HepG2 (cell line): ENCODE measurements around the gene PRR22. TPM values are rescaled to one million over a fixed set of nuclear protein-coding genes. Genes with fewer than 3 reads are reported as not detected.

ENCODE experiments used
- ATAC-seq: fragments of 200-7000 bp; cut with Tn5 transposase; 3 replicates; pipeline ENCODE4 v1.9.1; 2020; ENCODE audit warnings: mild to moderate bottlenecking, moderate library complexity
- BruUV-seq: library from RNA; stranded (reverse); fragments of 400-500 nt; replicated peaks from 2 replicates; lab custom pipeline; 2021; lab: Mats Ljungman, UMichigan
- CTCF ChIA-PET: fragments of 300-600 bp; formaldehyde crosslinking; extraction: SDS; loops from one replicate; lab custom pipeline; 2021; ENCODE audit warnings: low total read pairs, inconsistent platforms, low intra/inter-chr PET ratio; lab: Yijun Ruan, JAX
- POLR2A ChIA-PET: fragments of 350-600 bp; sonication (Branson Sonifier 250); formaldehyde crosslinking; loops from one replicate; lab custom pipeline; 2020; ENCODE audit warnings: antibody characterized with exemption, inconsistent platforms; lab: Yijun Ruan, JAX
- DNase-seq: peaks from one replicate; pipeline ENCODE4 v3.0.0-alpha.2; 2015; ENCODE audit warnings: low spot score
- FAIRE-seq: peaks from 3 replicates; lab custom pipeline; 2011; peaks lifted over from hg19 to GRCh38; lab: Jason Lieb, UNC
- H2AFZ ChIP-seq: one replicate; pipeline ENCODE4 v1.6.1; 2011; ENCODE audit warnings: low read length, inconsistent platforms
- H3K27ac ChIP-seq: fragments of 300-600 bp; 3 replicates; pipeline ENCODE4 v1.8.0; 2011; ENCODE audit warnings: mixed run types, mild to moderate bottlenecking, mixed read lengths, low read length, inconsistent platforms; ENCODE audit not compliant: insufficient read depth; ENCODE audit errors: extremely low read length
- H3K27me3 ChIP-seq, 2 experiments: fragments of 200-600 bp in 1 of 2; 2 replicates in 1 of 2; 3 replicates in 1 of 2; pipeline versions ENCODE4 v1.6.0 to v1.8.0; 2011; ENCODE audit warnings: low read length in 2 of 2, mild to moderate bottlenecking in 2 of 2, moderate library complexity in 2 of 2, inconsistent platforms in 1 of 2; ENCODE audit not compliant: insufficient read depth in 2 of 2, control insufficient read depth in 1 of 2
- H3K36me3 ChIP-seq, 2 experiments: fragments of 200-600 bp in 1 of 2; replicated peaks in 1 of 2; 2 replicates in 1 of 2; 3 replicates in 1 of 2; pipeline versions ENCODE4 v1.5.1 to v1.8.0; 2011; ENCODE audit warnings: low read length in 2 of 2, inconsistent platforms in 1 of 2; ENCODE audit not compliant: insufficient read depth in 2 of 2, control insufficient read depth in 1 of 2
- H3K4me1 ChIP-seq: 2 replicates; pipeline ENCODE4 v1.5.1; 2012; ENCODE audit warnings: low read length, inconsistent platforms; ENCODE audit not compliant: insufficient read depth
- H3K4me2 ChIP-seq: 2 replicates; pipeline ENCODE4 v1.6.0; 2011; ENCODE audit warnings: low read depth, low read length, inconsistent platforms
- H3K4me3 ChIP-seq, 3 experiments: fragments of 200-600 bp in 1 of 3; sonication (generic), shearing (Covaris generic) in 1 of 3; replicated peaks in 1 of 3; 2 replicates each; pipeline ENCODE4 v1.5.1; 2011 to 2016; ENCODE audit warnings: low read length in 3 of 3, inconsistent platforms in 2 of 3, low read depth in 2 of 3, mild to moderate bottlenecking in 2 of 3, control low read depth in 1 of 3, mixed read lengths in 1 of 3; ENCODE audit not compliant: insufficient read depth in 1 of 3
- H3K79me2 ChIP-seq: one replicate; pipeline ENCODE4 v1.6.1; 2011; ENCODE audit warnings: low read length, inconsistent platforms; ENCODE audit not compliant: insufficient read depth
- H3K9ac ChIP-seq: 2 replicates; pipeline ENCODE4 v1.6.0; 2011; ENCODE audit warnings: mild to moderate bottlenecking, low read depth, low read length, inconsistent platforms; ENCODE audit not compliant: insufficient read depth
- H3K9me3 ChIP-seq: 2 replicates; pipeline ENCODE4 v1.5.1; 2012; ENCODE audit warnings: mild to moderate bottlenecking, low read length
- H4K20me1 ChIP-seq: 2 replicates; pipeline ENCODE4 v1.6.0; 2011; ENCODE audit warnings: inconsistent platforms, mild to moderate bottlenecking, low read length, moderate library complexity; ENCODE audit not compliant: insufficient read depth
- CBX5 ChIP-seq: sonication (generic); formaldehyde crosslinking; IDR thresholded peaks from 2 replicates; pipeline ENCODE4 v1.4.0; 2020; ENCODE audit warnings: missing genetic modification reagents, borderline replicate concordance
- KAT8 ChIP-seq: IDR thresholded peaks from 2 replicates; pipeline ENCODE4 v1.6.1; 2016; ENCODE audit warnings: missing genetic modification reagents, missing compliant biosample characterization
- MIXL1 ChIP-seq: IDR thresholded peaks from 2 replicates; pipeline ENCODE4 v1.6.1; 2016
- MXD3 ChIP-seq: IDR thresholded peaks from 2 replicates; pipeline ENCODE4 v1.6.1; 2016; ENCODE audit warnings: mild to moderate bottlenecking, missing biosample characterization, missing genetic modification reagents
- SKI ChIP-seq: fragments of 450-650 bp; IDR thresholded peaks from one replicate; pipeline ENCODE4 v1.6.1; 2018; ENCODE audit warnings: mild to moderate bottlenecking; ENCODE audit not compliant: partially characterized antibody
- SOX6 ChIP-seq, 2 experiments: fragments of 450-650 bp in 1 of 2; sonication (generic) in 1 of 2; formaldehyde crosslinking in 1 of 2; IDR thresholded peaks; 2 replicates each; pipeline versions ENCODE4 v1.4.0 to v1.6.1; 2017 to 2020; ENCODE audit warnings: antibody characterized with exemption in 1 of 2, mild to moderate bottlenecking in 1 of 2, missing genetic modification reagents in 1 of 2
- SPEN ChIP-seq: sonication (generic); formaldehyde crosslinking; IDR thresholded peaks from 2 replicates; pipeline ENCODE4 v1.5.1; 2020; ENCODE audit warnings: low read depth, mild to moderate bottlenecking, missing genetic modification reagents
- STAG1 ChIP-seq: sonication (generic); formaldehyde crosslinking; IDR thresholded peaks from 2 replicates; pipeline ENCODE4 v1.4.0; 2020; ENCODE audit warnings: missing genetic modification reagents
- ZBTB38 ChIP-seq: sonication (generic); formaldehyde crosslinking; IDR thresholded peaks from 2 replicates; pipeline ENCODE4 v1.5.1; 2020; ENCODE audit warnings: mild to moderate bottlenecking, missing genetic modification reagents
- ZKSCAN8 ChIP-seq: IDR thresholded peaks from 2 replicates; pipeline ENCODE4 v1.6.1; 2016; ENCODE audit warnings: borderline replicate concordance, missing genetic modification reagents, missing compliant biosample characterization
- ZNF282 ChIP-seq: fragments of 450-650 bp; IDR thresholded peaks from 2 replicates; pipeline ENCODE4 v1.6.1; 2018; ENCODE audit not compliant: partially characterized antibody
- ZNF687 ChIP-seq: sonication (generic); formaldehyde crosslinking; IDR thresholded peaks from 2 replicates; pipeline ENCODE4 v1.5.1; 2020; ENCODE audit warnings: mild to moderate bottlenecking, missing genetic modification reagents, moderate library complexity
- WGBS: methylation state at CpG from one replicate; pipeline ENCODE4 v1.1.6; 2017; ENCODE audit warnings: low lambda C conversion rate; 5-methylcytosine and 5-hydroxymethylcytosine counted together
- in situ Hi-C: cut with HindIII; loops from 2 replicates; pipeline ENCODE4 v1.10.0; 2017; ENCODE audit warnings: low pct_unique_long_range_greater_than_20kb; ENCODE audit not compliant: extremely low pct_ligation_motif_present
- intact Hi-C: fragments of 100-400 bp; cut with micrococcal nuclease; formaldehyde crosslinking; loops from one replicate; pipeline ENCODE4 v1.10.0; 2022; ENCODE audit not compliant: unreplicated experiment
- polyA plus RNA-seq, 8 experiments: library from polyadenylated mRNA; depleted of rRNA in 3 of 8; stranded (reverse) in 7 of 8; unstranded in 1 of 8; fragments of >200 nt; fragmentation: Illumina TruSeq in 4 of 8; extraction: Trizol in 4 of 8; gene quantifications; 2 replicates each; pipeline versions ENCODE4 v1.2.1 to v1.2.3, GENCODE V29; 2011 to 2016; ENCODE audit warnings: low read depth in 4 of 8, missing spikeins in 1 of 8, mixed read lengths in 1 of 8; ENCODE audit not compliant: insufficient read depth in 1 of 8
- total RNA-seq, 5 experiments: library from RNA; depleted of rRNA; stranded (reverse); fragments of >200 nt; fragmentation: Illumina TruSeq; extraction: Trizol; gene quantifications; 2 replicates each; pipeline ENCODE4 v1.2.3, GENCODE V29; 2016; ENCODE audit warnings: low read depth in 1 of 5

The PRR22 gene
- total and polyA plus RNA-seq, 2 of the 13 experiments (the other 11 are each of a cell fraction or from before 2014, with no cell fraction given), result 0.84 to 2.3 TPM

DNA sequence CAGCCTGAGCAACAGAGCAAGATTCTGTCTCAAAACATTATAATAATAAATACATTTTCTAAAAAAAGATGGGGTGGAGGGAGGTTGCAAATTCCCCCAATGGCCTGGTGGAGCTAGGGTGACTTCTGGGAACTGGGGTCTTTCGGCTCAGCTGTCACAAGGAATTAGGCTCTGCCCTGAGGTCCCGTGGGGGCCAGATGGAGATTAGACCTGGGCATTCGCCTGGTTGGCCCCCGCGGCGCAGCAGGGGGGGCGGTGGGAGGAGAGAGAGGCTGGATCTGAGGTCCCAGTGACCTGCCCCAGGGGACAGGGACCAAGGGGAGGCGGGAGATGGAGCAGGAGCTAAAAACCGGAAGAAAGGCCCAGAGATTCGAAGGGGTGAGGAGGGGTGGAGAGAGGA, 40.2 kb upstream of the PRR22 start:
- no peak for DNase-seq
- H3K79me2 ChIP-seq, result peaks cover 12% of the 10 kb centered on the region
- H3K9ac ChIP-seq, result no peak overlapping the region
- no TSS peak for BruUV-seq
- no peak overlapping the region for H2AFZ ChIP-seq
- no peak for ATAC-seq
- in situ Hi-C loops (no loop called here), intact Hi-C loops (loop anchor here (5.0 kb wide), 1 partner anchor 48 kb away; the partner anchor contains the start of gene FUT5)
- H3K27me3 ChIP-seq, result no peaks in the 10 kb centered on the region; a peak in 1 of 5 replicates
- CTCF ChIA-PET, result no interaction called here
- peaks cover 57% of the 10 kb centered on the region for H3K4me1 ChIP-seq
- no peak overlapping the region for H3K27ac ChIP-seq
- TF ChIP-seq CBX5 (CRISPR knock-in tag), result no peak
- H3K4me2 ChIP-seq, result no peak overlapping the region
- H3K9me3 ChIP-seq, result no peaks in the 10 kb centered on the region
- FAIRE-seq, result no peak
- H3K36me3 ChIP-seq, result no peaks in the 10 kb centered on the region
- 98% methylated on average over 10 of the region's 10 CpGs for WGBS
- POLR2A ChIA-PET, result interaction anchor here (1.1 kb wide), 1 partner anchor 80 kb away, joined by 3 read pairs; the partner anchor contains the start of gene VMAC
- H3K4me3 ChIP-seq, result no peak overlapping the region
- H4K20me1 ChIP-seq, result peaks cover 2% of the 10 kb centered on the region; the same call in 1 of the 2 replicates

GRCh38 chr19:5823579-5824281, 39.2 kb upstream of the PRR22 start:
- POLR2A ChIA-PET, result interaction anchor here (1.1 kb wide), 2 partner anchors 68 to 81 kb away, joined by 3 read pairs; partner anchors contain the start of gene VMAC
- WGBS, result 64% methylated on average over 15 of the region's 30 CpGs
- no peak overlapping the region for H3K27ac ChIP-seq
- intact Hi-C loops (no loop called here), in situ Hi-C loops (no loop called here)
- no peaks in the 10 kb centered on the region; a peak in 1 of 5 replicates for H3K27me3 ChIP-seq
- CTCF ChIA-PET, result interaction anchor here (1.7 to 2.3 kb wide), 2 partner anchors 19 to 69 kb away, joined by 5 to 30 read pairs; partner anchors contain the start of gene NRTN
- H3K36me3 ChIP-seq, result no peaks in the 10 kb centered on the region
- no peaks in the 10 kb centered on the region for H3K9me3 ChIP-seq
- H3K79me2 ChIP-seq, result peaks cover 4% of the 10 kb centered on the region
- H4K20me1 ChIP-seq, result peaks cover 2% of the 10 kb centered on the region; the same call in 1 of the 2 replicates
- H3K4me3 ChIP-seq, result no peak overlapping the region
- peaks cover 46% of the 10 kb centered on the region for H3K4me1 ChIP-seq
- H3K4me2 ChIP-seq, result no peak overlapping the region
- H2AFZ ChIP-seq, result no peak overlapping the region
- BruUV-seq, result no TSS peak
- DNase-seq (no peak), FAIRE-seq (peak; percentile 21), ATAC-seq (peak; percentile 50)
- no peak overlapping the region for H3K9ac ChIP-seq
- peak; percentile 42 for TF ChIP-seq ZNF687 (CRISPR knock-in tag)
- no peak for TF ChIP-seq MXD3
- TF ChIP-seq SPEN (CRISPR knock-in tag), result no peak
- no peak for TF ChIP-seq MIXL1 (CRISPR knock-in tag)
- TF ChIP-seq SKI, result no peak
- TF ChIP-seq ZBTB38 (CRISPR knock-in tag), result 0 out of 2 replicates have a peak, but pooled peaks have one; percentile 46
- TF ChIP-seq STAG1, result peak; percentile 62
- TF ChIP-seq SOX6 (IDR thresholded peaks at IDR 0.05), result no peak
- 0 out of 2 replicates have a peak, but pooled peaks have one; percentile 15 for TF ChIP-seq SOX6 (CRISPR knock-in tag; IDR thresholded peaks at IDR 0.05)
- no peak for TF ChIP-seq KAT8 (CRISPR knock-in tag)
- TF ChIP-seq ZKSCAN8, result 0 out of 2 replicates have a peak, but pooled peaks have one; percentile 25
- no peak for TF ChIP-seq ZNF282
